K562 (cell line): ENCODE data around the gene AKAP12. TPM values are rescaled to one million over a fixed set of nuclear protein-coding genes. Genes with fewer than 3 reads are reported as not detected.

Experiments used
- ATAC-seq: fragments of 200-7000 bp; cut with Tn5 transposase; 3 replicates; pipeline ENCODE4 v1.9.1; 2020; ENCODE audit warnings: moderate library complexity
- BruUV-seq: library from RNA; stranded (reverse); fragments of 400-500 nt; replicated peaks from 2 replicates; lab custom pipeline; 2021; lab: Mats Ljungman, UMichigan
- CTCF ChIA-PET: fragments of 300-600 bp; formaldehyde crosslinking; extraction: SDS; loops from one replicate; lab custom pipeline; 2021; ENCODE audit warnings: low intra/inter-chr PET ratio; lab: Yijun Ruan, JAX
- POLR2A ChIA-PET: fragments of 300-600, 350-650 bp; sonication (Branson Sonifier 250); formaldehyde crosslinking; extraction: SDS; loops from one replicate; lab custom pipeline; 2021; ENCODE audit warnings: antibody characterized with exemption, inconsistent platforms; lab: Yijun Ruan, JAX
- DNase-seq, 4 experiments: peaks; one replicate each; pipeline versions ENCODE4 v3.0.0 to v3.0.0-alpha.2; 2011 to 2018; ENCODE audit warnings: low spot score in 3 of 4, mixed read lengths in 3 of 4; ENCODE audit errors: extremely low read depth in 1 of 4
- FAIRE-seq: peaks from 2 replicates; lab custom pipeline; 2011; peaks lifted over from hg19 to GRCh38; lab: Jason Lieb, UNC
- H2AFZ ChIP-seq: 2 replicates; pipeline ENCODE4 v1.6.0; 2011; ENCODE audit warnings: low read depth, low read length, control low read depth, inconsistent platforms
- H3K27ac ChIP-seq: fragments of 200-600 bp; 3 replicates; pipeline ENCODE4 v1.8.0; 2011; ENCODE audit warnings: low read depth, mild to moderate bottlenecking, control low read depth, inconsistent platforms, low read length, moderate library complexity, mixed read lengths; ENCODE audit errors: extremely low read depth
- H3K27me3 ChIP-seq, 2 experiments: fragments of 300-600 bp in 1 of 2; 2 replicates in 1 of 2; 3 replicates in 1 of 2; pipeline versions ENCODE4 v1.6.0 to v1.8.0; 2011; ENCODE audit warnings: inconsistent platforms in 2 of 2, low read length in 2 of 2, mild to moderate bottlenecking in 1 of 2, mixed read lengths in 1 of 2, moderate library complexity in 1 of 2; ENCODE audit not compliant: control insufficient read depth in 2 of 2, insufficient read depth in 2 of 2
- H3K36me3 ChIP-seq: fragments of 300-600 bp; 3 replicates; pipeline ENCODE4 v1.8.0; 2011; ENCODE audit warnings: mild to moderate bottlenecking, low read length, inconsistent platforms; ENCODE audit not compliant: control insufficient read depth, insufficient read depth
- H3K4me1 ChIP-seq, 2 experiments: fragments of 200-600 bp in 1 of 2; replicated peaks in 1 of 2; 2 replicates in 1 of 2; 3 replicates in 1 of 2; pipeline versions ENCODE4 v1.5.1 to v1.8.0; 2011; ENCODE audit warnings: inconsistent platforms in 2 of 2, low read length in 2 of 2, mild to moderate bottlenecking in 1 of 2, mixed read lengths in 1 of 2, moderate library complexity in 1 of 2; ENCODE audit not compliant: control insufficient read depth in 2 of 2, insufficient read depth in 2 of 2
- H3K4me2 ChIP-seq: 2 replicates; pipeline ENCODE4 v1.6.1; 2011; ENCODE audit warnings: low read length, control low read depth, inconsistent platforms, mixed read lengths; ENCODE audit not compliant: insufficient read depth
- H3K4me3 ChIP-seq: fragments of 200-600 bp; sonication (generic), shearing (Covaris generic); 2 replicates; pipeline ENCODE4 v1.5.1; 2016; ENCODE audit warnings: control low read depth, inconsistent platforms
- H3K79me2 ChIP-seq: fragments of 200-600 bp; 3 replicates; pipeline ENCODE4 v1.8.0; 2011; ENCODE audit warnings: low read length, inconsistent platforms; ENCODE audit not compliant: control insufficient read depth, insufficient read depth
- H3K9ac ChIP-seq, 2 experiments: 2 replicates each; pipeline versions ENCODE4 v1.6.0 to v1.6.1; 2011; ENCODE audit warnings: low read depth in 2 of 2, low read length in 2 of 2, control low read depth in 1 of 2, inconsistent platforms in 1 of 2, mild to moderate bottlenecking in 1 of 2, mixed read lengths in 1 of 2; ENCODE audit not compliant: insufficient read depth in 1 of 2
- H3K9me1 ChIP-seq: one replicate; pipeline ENCODE4 v1.6.0; 2011; ENCODE audit warnings: inconsistent platforms, mild to moderate bottlenecking, low read length, moderate library complexity; ENCODE audit not compliant: control insufficient read depth, insufficient read depth
- H3K9me3 ChIP-seq: replicated peaks from 2 replicates; pipeline ENCODE4 v1.5.1; 2011; ENCODE audit warnings: low read depth, low read length, inconsistent platforms; ENCODE audit not compliant: control insufficient read depth, insufficient read depth
- H4K20me1 ChIP-seq: replicated peaks from 2 replicates; pipeline ENCODE4 v1.6.1; 2011; ENCODE audit warnings: low read length, inconsistent platforms, mixed read lengths; ENCODE audit not compliant: control insufficient read depth, insufficient read depth
- CEBPB ChIP-seq: fragments of 450-650 bp; IDR thresholded peaks from 2 replicates; pipeline ENCODE4 v1.6.1; 2016; ENCODE audit warnings: missing genetic modification characterization, missing compliant biosample characterization
- CEBPG ChIP-seq, 3 experiments: fragments of 200-800 bp in 1 of 3; sonication (Bioruptor generic) in 1 of 3; sonication (generic) in 1 of 3; formaldehyde crosslinking in 1 of 3; IDR thresholded peaks in 2 of 3; conservative IDR thresholded peaks in 1 of 3; 2 replicates each; pipeline versions ENCODE4 v1.6.1 to v1.8.0; 2016 to 2022; ENCODE audit warnings: missing compliant biosample characterization in 2 of 3, missing genetic modification characterization in 2 of 3, mild to moderate bottlenecking in 1 of 3, missing genetic modification reagents in 1 of 3
- IRF9 ChIP-seq: fragments of 450-650 bp; IDR thresholded peaks from 2 replicates; pipeline ENCODE4 v1.6.1; 2016; ENCODE audit warnings: missing biosample characterization, missing genetic modification characterization
- PURB ChIP-seq: sonication (generic); formaldehyde crosslinking; IDR thresholded peaks from 2 replicates; pipeline ENCODE4 v1.9.0; 2021; ENCODE audit warnings: low read depth, mild to moderate bottlenecking, missing genetic modification reagents
- WGBS: fragments of 100-300 bp; shearing (Covaris generic); methylation state at CpG from one replicate; pipeline ENCODE4 v1.1.6; 2016; ENCODE audit warnings: low coverage, mixed read lengths; ENCODE audit not compliant: insufficient coverage; ENCODE audit errors: missing lambda C conversion rate; 5-methylcytosine and 5-hydroxymethylcytosine counted together
- in situ Hi-C: fragments of 300-500 bp; cut with MboI; formaldehyde crosslinking; loops from 4 replicates; pipeline ENCODE4 v1.15.0; 2018; ENCODE audit warnings: inconsistent platforms, mixed read lengths
- intact Hi-C: fragments of 100-400 bp; cut with micrococcal nuclease; formaldehyde crosslinking; loops from 2 replicates; pipeline ENCODE4 v1.14.2; 2022
- polyA plus RNA-seq, 8 experiments: library from polyadenylated mRNA; depleted of rRNA in 4 of 8; stranded (reverse) in 5 of 8; unstranded in 3 of 8; fragments of >200 nt; fragmentation: Nextera tagmentation in 2 of 8; fragmentation: Illumina TruSeq in 1 of 8; extraction: Ambion mirVana in 2 of 8; extraction: Trizol in 1 of 8; gene quantifications; 2 replicates each; pipeline versions ENCODE4 v1.2.1 to v1.2.3, GENCODE V29; 2011 to 2014; ENCODE audit warnings: inconsistent platforms in 1 of 8, missing spikeins in 1 of 8
- total RNA-seq, 7 experiments: library from RNA; depleted of rRNA in 6 of 7; stranded (reverse); fragments of >200 nt in 6 of 7; fragmentation: Illumina TruSeq in 2 of 7; extraction: Trizol in 2 of 7; gene quantifications; 2 replicates each; pipeline versions ENCODE4 v1.2.1 to v1.2.3, GENCODE V29; 2011 to 2021; ENCODE audit warnings: low replicate concordance in 1 of 7

AKAP12 gene
- total and polyA plus RNA-seq, 9 of the 15 experiments (the other 6 are each of a cell fraction or from before 2014, with no cell fraction given), result 0.08 to 2.0 (median 0.62) TPM

GRCh38 chr6:151205721-151206600 is 33.8 kb upstream of the AKAP12 start:
- ATAC-seq, result no peak
- H3K27ac ChIP-seq, result no peak overlapping the region
- H3K4me1 ChIP-seq, result peaks cover 0 to 7% of the 10 kb centered on the region in 2 experiments; a peak in 2 of 5 replicates
- CTCF ChIA-PET, result no interaction called here
- BruUV-seq, result no TSS peak
- no peaks in the 10 kb centered on the region for H3K36me3 ChIP-seq
- H3K27me3 ChIP-seq, result peaks cover 35 to 50% of the 10 kb centered on the region in 2 experiments
- 0% methylated on average over 4 of the region's 4 CpGs for WGBS
- TF ChIP-seq IRF9 (tag) (no peak), PURB (CRISPR knock-in tag) (no peak), CEBPG (CRISPR knock-in tag; IDR thresholded peaks at IDR 0.05) (no peak), CEBPG (tag; conservative IDR thresholded peaks at IDR 0.05 in 1 of 2, IDR thresholded peaks at IDR 0.05 in 1 of 2) (peak; percentile 18 to 42; a peak in 1 of 4 replicates), CEBPB (tag) (peak; percentile 91)
- no peaks in the 10 kb centered on the region for H4K20me1 ChIP-seq
- H3K79me2 ChIP-seq, result no peaks in the 10 kb centered on the region
- intact Hi-C loops (no loop called here), in situ Hi-C loops (no loop called here)
- no peak overlapping the region for H3K4me2 ChIP-seq
- H2AFZ ChIP-seq, result no peak overlapping the region
- H3K9me3 ChIP-seq, result no peaks in the 10 kb centered on the region
- H3K4me3 ChIP-seq, result no peak overlapping the region
- no peaks in the 10 kb centered on the region for H3K9me1 ChIP-seq
- no peak for FAIRE-seq
- POLR2A ChIA-PET, result interaction anchor here (0.6 to 1.5 kb wide), 7 partner anchors 8 to 91 kb away, joined by 3 to 4 read pairs (median 3); no protein-coding TSS in a partner anchor
- DNase-seq, result no peak
- no peak overlapping the region for H3K9ac ChIP-seq
